NCI-H1105 (cell line): ENCODE data around the gene TMEM132C.

ENCODE experiments used
- DNase-seq: peaks from one replicate; lab custom pipeline; 2025; lab: John Stamatoyannopoulos, UW

TMEM132C gene

GRCh38 chr12:128418944-128419343, 152.0 kb downstream of the TMEM132C start:
- no peak for DNase-seq

GRCh38 chr12:128420163-128420562, 153.2 kb downstream of the TMEM132C start:
- no peak for DNase-seq

- DNase-seq = no peak
Observed at GRCh38 chr12:128421375-128421774, 154.4 kb downstream of the TMEM132C start.

- DNase-seq = no peak
Observed at GRCh38 chr12:128423205-128423604, 156.2 kb downstream of the TMEM132C start.

GRCh38 chr12:128424931-128425431, 158.0 kb downstream of the TMEM132C start:
- DNase-seq = no peak

GRCh38 chr12:128425666-128426331, 158.8 kb downstream of the TMEM132C start:
- DNase-seq = no peak

GRCh38 chr12:128426511-128426910, 159.5 kb downstream of the TMEM132C start:
- DNase-seq = no peak

- DNase-seq = no peak
Observed at GRCh38 chr12:128439796-128440195, 172.8 kb downstream of the TMEM132C start.

GRCh38 chr12:128442096-128442495, 175.1 kb downstream of the TMEM132C start:
- no peak for DNase-seq

- no peak for DNase-seq
Observed at GRCh38 chr12:128444598-128444997, 177.6 kb downstream of the TMEM132C start.

GRCh38 chr12:128445415-128446127, 178.6 kb downstream of the TMEM132C start:
- DNase-seq = no peak

- DNase-seq = peak; percentile 77
Observed at GRCh38 chr12:128449146-128449894, 182.3 kb downstream of the TMEM132C start.

GRCh38 chr12:128450810-128451209, 183.8 kb downstream of the TMEM132C start:
- DNase-seq = no peak

- DNase-seq = no peak
Observed at GRCh38 chr12:128455851-128456250, 188.9 kb downstream of the TMEM132C start.

- no peak for DNase-seq
Observed at GRCh38 chr12:128456922-128457321, 190.0 kb downstream of the TMEM132C start.

GRCh38 chr12:128458301-128458974, 191.5 kb downstream of the TMEM132C start:
- DNase-seq = no peak

- DNase-seq = no peak
Observed at GRCh38 chr12:128459067-128459466, 192.1 kb downstream of the TMEM132C start.

GRCh38 chr12:128463881-128464280, 196.9 kb downstream of the TMEM132C start:
- no peak for DNase-seq

GRCh38 chr12:128467882-128468281, 200.9 kb downstream of the TMEM132C start:
- DNase-seq = no peak

GRCh38 chr12:128468926-128469325, 202.0 kb downstream of the TMEM132C start:
- no peak for DNase-seq

GRCh38 chr12:128471491-128471890, 204.5 kb downstream of the TMEM132C start:
- DNase-seq = no peak

- no peak for DNase-seq
Observed at GRCh38 chr12:128474916-128475315, 207.9 kb downstream of the TMEM132C start.
